IMR-90 (cell line): ENCODE data around the gene SERPINI2. TPM values are rescaled to one million over a fixed set of nuclear protein-coding genes. Genes with fewer than 3 reads are reported as not detected.

Source experiments
- ATAC-seq: fragments of 200-7000 bp; cut with Tn5 transposase; 2 replicates; pipeline ENCODE4 v1.9.1; 2020; ENCODE audit warnings: low read depth, mild to moderate bottlenecking, moderate library complexity
- BruUV-seq: library from RNA; stranded (reverse); fragments of 400-500 nt; replicated peaks from 2 replicates; lab custom pipeline; 2021; lab: Mats Ljungman, UMichigan
- CTCF ChIA-PET: fragments of 300-600 bp; formaldehyde crosslinking; extraction: SDS; loops from one replicate; lab custom pipeline; 2021; ENCODE audit warnings: antibody characterized with exemption; lab: Yijun Ruan, JAX
- POLR2A ChIA-PET: fragments of 300-600 bp; sonication (Branson Sonifier 250); formaldehyde crosslinking; loops from one replicate; lab custom pipeline; 2022; ENCODE audit warnings: antibody characterized with exemption; ENCODE audit not compliant: unreplicated experiment; lab: Charles Lee
- DNase-seq: peaks from one replicate; pipeline ENCODE4 v3.0.0; 2013
- H2AFZ ChIP-seq: replicated peaks from 2 replicates; pipeline ENCODE3; 2013; ENCODE audit warnings: low read length, mild to moderate bottlenecking; ENCODE audit not compliant: poor library complexity
- H2AK5ac ChIP-seq: 2 replicates; pipeline ENCODE4 v1.6.1; 2013; ENCODE audit warnings: low read depth, low read length, inconsistent platforms
- H2AK9ac ChIP-seq: replicated peaks from 2 replicates; pipeline ENCODE3; 2013; ENCODE audit warnings: mild to moderate bottlenecking, low read depth, low read length, moderate library complexity; ENCODE audit not compliant: poor library complexity
- H2BK120ac ChIP-seq: 2 replicates; pipeline ENCODE4 v1.6.1; 2013; ENCODE audit warnings: low read depth, low read length, inconsistent platforms
- H2BK15ac ChIP-seq: 3 replicates; pipeline ENCODE4 v1.6.1; 2013; ENCODE audit warnings: low read depth, low read length, inconsistent platforms
- H2BK20ac ChIP-seq: 2 replicates; pipeline ENCODE4 v1.6.1; 2013; ENCODE audit warnings: low read depth, mild to moderate bottlenecking, inconsistent platforms, low read length, moderate library complexity
- H2BK5ac ChIP-seq: 2 replicates; pipeline ENCODE4 v1.6.1; 2013; ENCODE audit warnings: mild to moderate bottlenecking, low read depth, low read length, inconsistent platforms; ENCODE audit not compliant: poor library complexity, severe bottlenecking
- H3K14ac ChIP-seq: replicated peaks from 2 replicates; pipeline ENCODE4 v1.6.1; 2013; ENCODE audit warnings: low read depth, low read length, inconsistent platforms
- H3K18ac ChIP-seq: 2 replicates; pipeline ENCODE4 v1.6.1; 2013; ENCODE audit warnings: low read depth, low read length, control low read depth
- H3K23ac ChIP-seq: 2 replicates; pipeline ENCODE4 v1.6.1; 2013; ENCODE audit warnings: low read depth, low read length, inconsistent platforms
- H3K27ac ChIP-seq: 2 replicates; pipeline ENCODE4 v1.5.1; 2013; ENCODE audit warnings: mild to moderate bottlenecking, control low read depth, low read length; ENCODE audit not compliant: insufficient read depth
- H3K27me3 ChIP-seq: 2 replicates; pipeline ENCODE4 v1.6.1; 2013; ENCODE audit warnings: low read length; ENCODE audit not compliant: control insufficient read depth, insufficient read depth
- H3K36me3 ChIP-seq: 2 replicates; pipeline ENCODE4 v1.6.1; 2013; ENCODE audit warnings: low read length, mixed read lengths; ENCODE audit not compliant: control insufficient read depth, insufficient read depth
- H3K4ac ChIP-seq: 2 replicates; pipeline ENCODE4 v1.6.1; 2013; ENCODE audit warnings: low read depth, low read length, inconsistent platforms
- H3K4me1 ChIP-seq: 2 replicates; pipeline ENCODE4 v1.6.1; 2013; ENCODE audit warnings: low read length, mixed read lengths; ENCODE audit not compliant: control insufficient read depth, insufficient read depth
- H3K4me2 ChIP-seq: 2 replicates; pipeline ENCODE4 v1.6.1; 2013; ENCODE audit warnings: low read depth, mild to moderate bottlenecking, control low read depth, low read length, moderate library complexity
- H3K4me3 ChIP-seq: 2 replicates; pipeline ENCODE4 v1.5.1; 2013; ENCODE audit warnings: low read depth, mild to moderate bottlenecking, control low read depth, low read length, moderate library complexity; ENCODE audit not compliant: insufficient read depth
- H3K56ac ChIP-seq: 2 replicates; pipeline ENCODE4 v1.6.1; 2013; ENCODE audit warnings: low read length, inconsistent platforms; ENCODE audit not compliant: insufficient read depth; ENCODE audit errors: extremely low read depth
- H3K79me1 ChIP-seq, 2 experiments: 2 replicates each; pipeline ENCODE4 v1.6.1; 2013; ENCODE audit warnings: low read length in 2 of 2, inconsistent platforms in 1 of 2, low read depth in 1 of 2
- H3K9ac ChIP-seq: 2 replicates; pipeline ENCODE4 v1.6.1; 2013; ENCODE audit warnings: low read depth, low read length, control low read depth
- H3K9me1 ChIP-seq: 2 replicates; pipeline ENCODE4 v1.6.1; 2013; ENCODE audit warnings: low read length, inconsistent platforms; ENCODE audit not compliant: insufficient read depth
- H3K9me3 ChIP-seq: 2 replicates; pipeline ENCODE4 v1.6.1; 2013; ENCODE audit warnings: low read length; ENCODE audit not compliant: control insufficient read depth, insufficient read depth
- H4K20me1 ChIP-seq: 2 replicates; pipeline ENCODE4 v1.6.1; 2013; ENCODE audit warnings: low read length, inconsistent platforms; ENCODE audit not compliant: insufficient read depth
- H4K5ac ChIP-seq: 2 replicates; pipeline ENCODE4 v1.6.1; 2013; ENCODE audit warnings: mild to moderate bottlenecking, low read depth, low read length, control low read depth
- H4K8ac ChIP-seq, 2 experiments: 2 replicates each; pipeline ENCODE4 v1.6.1; 2013; ENCODE audit warnings: low read depth in 2 of 2, low read length in 2 of 2, control low read depth in 1 of 2, inconsistent platforms in 1 of 2
- H4K91ac ChIP-seq: 2 replicates; pipeline ENCODE4 v1.6.1; 2013; ENCODE audit warnings: low read depth, low read length, inconsistent platforms; ENCODE audit not compliant: insufficient read depth
- BHLHE40 ChIP-seq: fragments of 150-350 bp; IDR thresholded peaks from 2 replicates; pipeline ENCODE4 v1.6.1; 2016; ENCODE audit warnings: mild to moderate bottlenecking, low read depth, low read length
- CEBPB ChIP-seq: IDR thresholded peaks from 2 replicates; pipeline ENCODE4 v1.6.1; 2012; ENCODE audit warnings: low read depth, low read length, improper control_type of control experiment
- CHD1 ChIP-seq: IDR thresholded peaks from 2 replicates; pipeline ENCODE4 v1.6.1; 2012; ENCODE audit warnings: low read depth, low read length, improper control_type of control experiment
- CTCF ChIP-seq: conservative IDR thresholded peaks from 2 replicates; pipeline ENCODE4 v1.5.1; 2012; ENCODE audit warnings: mild to moderate bottlenecking, low read depth, low read length, improper control_type of control experiment
- ELK1 ChIP-seq: fragments of 150-350 bp; IDR thresholded peaks from 2 replicates; pipeline ENCODE4 v1.6.1; 2016; ENCODE audit warnings: low read depth, mild to moderate bottlenecking, low read length, moderate library complexity, borderline replicate concordance
- MAFK ChIP-seq: IDR thresholded peaks from 2 replicates; pipeline ENCODE4 v1.6.1; 2012; ENCODE audit warnings: low read depth, low read length, improper control_type of control experiment
- SMC3 ChIP-seq: fragments of 150-350 bp; IDR thresholded peaks from 2 replicates; pipeline ENCODE4 v1.6.1; 2016; ENCODE audit warnings: low read depth, mild to moderate bottlenecking, antibody characterized with exemption, low read length, moderate library complexity
- WGBS, 2 experiments: methylation state at CpG; one replicate each; pipeline versions ENCODE4 v1.1.5 to v1.1.7; 2013; ENCODE audit warnings: missing lambda C conversion rate in 2 of 2; ENCODE audit not compliant: insufficient read length in 1 of 2; ENCODE audit errors: extremely low coverage in 2 of 2; 5-methylcytosine and 5-hydroxymethylcytosine counted together
- dilution Hi-C: fragments of 300-500 bp; cut with HindIII; formaldehyde crosslinking; loops from one replicate; pipeline ENCODE4 v1.14.3; 2018; ENCODE audit warnings: low sequenced_read_pairs; ENCODE audit not compliant: unreplicated experiment
- in situ Hi-C: fragments of 300-500 bp; cut with MboI; formaldehyde crosslinking; loops from 3 replicates; pipeline ENCODE4 v1.14.3; 2019; ENCODE audit warnings: low sequenced_read_pairs, inconsistent platforms, mixed read lengths
- intact Hi-C: fragments of 100-400 bp; cut with micrococcal nuclease; formaldehyde crosslinking; loops from 2 replicates; pipeline ENCODE4 v1.10.0; 2022
- polyA plus RNA-seq, 3 experiments: library from polyadenylated mRNA; depleted of rRNA; stranded (reverse); fragments of >200 nt; gene quantifications; 2 replicates each; pipeline ENCODE4 v1.2.3, GENCODE V29; 2012; ENCODE audit warnings: low replicate concordance in 1 of 3
- total RNA-seq: library from RNA; depleted of rRNA; stranded (reverse); fragments of >200 nt; gene quantifications from 2 replicates; pipeline ENCODE4 v1.2.3, GENCODE V29; 2012

Gene SERPINI2
- total and polyA plus RNA-seq, 2 of the 4 experiments (the other 2 are of a cell fraction), result not detected

- no peak overlapping the region for H3K4ac ChIP-seq
- H2AFZ ChIP-seq, result no peak overlapping the region
- ATAC-seq (no peak), DNase-seq (no peak)
- H2BK5ac ChIP-seq, result no peak overlapping the region
- intact Hi-C loops, result no loop called here
- no peak overlapping the region for H4K91ac ChIP-seq
- H3K18ac ChIP-seq, result no peak overlapping the region
- H2BK15ac ChIP-seq, result no peak overlapping the region
- H3K9me1 ChIP-seq, result no peaks in the 10 kb centered on the region
- CTCF ChIA-PET, result no interaction called here
- H3K27ac ChIP-seq, result no peak overlapping the region
- no peak overlapping the region for H3K14ac ChIP-seq
- H4K8ac ChIP-seq, result no peak overlapping the region
- no peak overlapping the region for H3K4me2 ChIP-seq
- H3K79me1 ChIP-seq, result no peaks in the 10 kb centered on the region
- no peak overlapping the region for H2AK9ac ChIP-seq
- no CpG with 5 or more reads among the region's 2 CpGs for WGBS, 2 experiments
- H3K4me3 ChIP-seq, result no peak overlapping the region
- TF ChIP-seq SMC3 (no peak), CEBPB (no peak), BHLHE40 (no peak), CHD1 (no peak), ELK1 (no peak), CTCF (no peak), MAFK (no peak)
- H3K23ac ChIP-seq, result no peak overlapping the region
- H3K56ac ChIP-seq, result no peak overlapping the region
- dilution Hi-C loops, result no loop called here
- H4K20me1 ChIP-seq, result no peaks in the 10 kb centered on the region
- in situ Hi-C loops, result no loop called here
- H2BK120ac ChIP-seq, result no peak overlapping the region
- POLR2A ChIA-PET, result no interaction called here
- no peaks in the 10 kb centered on the region for H3K4me1 ChIP-seq
- H3K9me3 ChIP-seq, result 0 out of 2 replicates have a peak, but pooled peaks cover 3% of the 10 kb centered on the region
- no peak overlapping the region for H2AK5ac ChIP-seq
- no peak overlapping the region for H3K9ac ChIP-seq
- no TSS peak for BruUV-seq
- no peak overlapping the region for H2BK20ac ChIP-seq
- H3K27me3 ChIP-seq, result no peaks in the 10 kb centered on the region
- H4K5ac ChIP-seq, result no peak overlapping the region
- no peaks in the 10 kb centered on the region for H3K36me3 ChIP-seq
Measured at GRCh38 chr3:167520266-167521005, 46.6 kb upstream of the SERPINI2 start.
